Heart left ventricle (tissue), 16 donors: Measurements from ENCODE around the gene EPS8. TPM values are rescaled to one million over a fixed set of nuclear protein-coding genes. Genes with fewer than 3 reads are reported as not detected.

Experiments
- ATAC-seq, 4 donors: fragments of 200-7000 bp; cut with Tn5 transposase; one replicate each; pipeline ENCODE4 v1.9.1; 2020 to 2022; ENCODE audit warnings: moderate library complexity in 4 of 4, mild to moderate bottlenecking in 3 of 4, moderate number of reproducible peaks in 1 of 4
- DNase-seq, 5 donors: peaks; one replicate each; pipeline ENCODE4 v3.0.0-alpha.2; 2020
- H3K27ac ChIP-seq, 12 donors: fragments of 200-600 bp; sonication (generic) in 4 of 12; one replicate each; pipeline versions ENCODE4 v1.5.0 to v1.8.0; 2016 to 2022; ENCODE audit warnings: mild to moderate bottlenecking in 2 of 12
- H3K27me3 ChIP-seq, 9 donors: fragments of 200-600 bp; sonication (generic) in 2 of 9; one replicate each; pipeline versions ENCODE4 v1.5.1 to v1.8.0; 2016 to 2022; ENCODE audit warnings: mild to moderate bottlenecking in 3 of 9
- H3K36me3 ChIP-seq, 9 donors: fragments of 200-600 bp; sonication (generic) in 2 of 9; one replicate each; pipeline versions ENCODE4 v1.5.0 to v1.8.0; 2018 to 2022; ENCODE audit warnings: mild to moderate bottlenecking in 2 of 9
- H3K4me1 ChIP-seq, 12 donors: fragments of 200-600 bp; sonication (generic) in 4 of 12; one replicate each; pipeline versions ENCODE4 v1.5.0 to v1.8.0; 2016 to 2022; ENCODE audit warnings: mild to moderate bottlenecking in 3 of 12
- H3K4me3 ChIP-seq, 12 donors: fragments of 200-600 bp; sonication (generic) in 4 of 12; one replicate each; pipeline versions ENCODE4 v1.5.0 to v1.8.0; 2017 to 2022; ENCODE audit warnings: mild to moderate bottlenecking in 9 of 12, moderate library complexity in 4 of 12
- H3K9me3 ChIP-seq, 12 donors: fragments of 200-600 bp; sonication (generic) in 4 of 12; one replicate each; pipeline versions ENCODE4 v1.5.0 to v1.8.0; 2016 to 2022; ENCODE audit warnings: mild to moderate bottlenecking in 1 of 12
- CTCF ChIP-seq, 12 donors: fragments of 200-600 bp; sonication (generic) in 4 of 12; IDR thresholded peaks; one replicate each; pipeline versions ENCODE4 v1.5.0 to v1.8.0; 2018 to 2022; ENCODE audit warnings: antibody characterized with exemption in 12 of 12, mild to moderate bottlenecking in 5 of 12
- POLR2A ChIP-seq, 2 donors: fragments of 450-650 bp; IDR thresholded peaks; one replicate each; pipeline ENCODE4 v1.6.1; 2017; ENCODE audit warnings: antibody characterized with exemption in 2 of 2, mild to moderate bottlenecking in 2 of 2, moderate library complexity in 2 of 2
- WGBS, 4 donors: extraction: QIAGEN DNeasy Blood & Tissue Kit in 2 of 4; methylation state at CpG; one replicate each; pipeline versions ENCODE4 v1.1.5 to v1.1.7; 2013 to 2018; 5-methylcytosine and 5-hydroxymethylcytosine counted together
- intact Hi-C, 10 donors: fragments of 100-400 bp; cut with DNase I; formaldehyde crosslinking; loops; one replicate each; pipeline versions ENCODE4 v1.11.1 to v1.14.2; 2022
- polyA plus RNA-seq, 2 donors: library from polyadenylated mRNA; stranded (reverse); fragments of 200-250 nt; gene quantifications; one replicate each; pipeline ENCODE4 v1.2.3, GENCODE V29; 2013
- total RNA-seq, 9 donors: library from RNA; depleted of rRNA in 2 of 9; stranded (reverse); fragments of >200 nt in 2 of 9; fragmentation: NEBNext Ultra II Directional in 3 of 9; extraction: Animal tissue kit (Norgen Biotek cat#: 25700) in 3 of 9; gene quantifications; one replicate each; pipeline versions ENCODE4 v1.1.0 to v1.2.4, GENCODE V29; 2016 to 2023
- donor health status: ischemic (EF 13 %, LVEDD 7.1; RV severe dilation, severe dysfunction).
- donor health status: healthy with polysubstance abuse.
- donor health status: DM: no; HTN: yes; CAD: no.
- donor health status: DM: no; HTN: no; CAD: no.
- donor health status: ischemic (EF 25% LVEDD 6.9; RV normal size, moderate dysfunction).
- donor health status: ischemic (EF 25% LVEDD 5.7; RV mildly dilated, moderate dysfunction).
- donor health status: healthy.
- donor health status: DM: yes; HTN: yes; CAD: no.
- donor health status: ischemic (EF 35%, LVEDD 5.7; RV mildly dilated, moderate dysfunction).
- donor health status: nonischemic (EF 11% LVEDD 7.7; RV severe dilation, severe dysfunction).
- donor health status: DM: yes; HTN: yes; CAD: no.
- donor health status: PGD.
- donor health status: ischemic (EF 29% LVEDD 5.4; RV normal size, mild dysfunction).
- donor health status: nonischemic (EF 23%, LVEDD 6.1; RV moderate dilation, normal function).

EPS8 gene
- total and polyA plus RNA-seq, 11 donors = 11.7 to 56.0 (median 20.9) TPM

DNA sequence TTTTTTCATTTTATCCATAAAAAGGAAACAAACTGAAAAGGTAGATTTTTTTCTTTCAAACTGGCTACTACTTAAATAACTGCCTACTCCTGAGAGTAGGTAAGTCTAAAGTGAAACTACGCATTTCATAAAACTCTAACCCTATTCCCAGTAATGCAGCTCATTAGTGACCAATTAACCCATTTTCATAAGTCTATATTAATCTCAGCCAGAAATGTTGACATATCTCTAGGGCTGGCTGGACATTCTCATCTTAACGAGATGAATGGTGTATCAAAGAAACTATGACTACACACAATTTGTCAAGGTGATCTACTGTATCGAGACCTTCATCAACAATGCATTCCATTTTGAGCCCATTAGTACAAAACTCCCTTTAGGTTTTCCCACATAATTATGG, 57.2 kb downstream of the EPS8 start:
- no peak for DNase-seq
- WGBS, 4 donors = 86 to 91% (median 90%) methylated on average over 3 of the region's 3 CpGs
- Histone ChIP-seq H3K27me3 (no peaks in the 10 kb centered on the region), H3K9me3 (no peaks in the 10 kb centered on the region), H3K4me3 (no peak overlapping the region), H3K4me1 (peaks cover 0 to 17% (median 0%) of the 10 kb centered on the region in 12 donors), H3K36me3 (no peaks in the 10 kb centered on the region), H3K27ac (no peak overlapping the region)
- ATAC-seq = no peak
- intact Hi-C loops = no loop called here
- no peak for TF ChIP-seq CTCF (IDR thresholded peaks at IDR 0.05)
- TF ChIP-seq POLR2A (IDR thresholded peaks at IDR 0.05) = no peak

- H3K4me1 ChIP-seq = peaks cover 0 to 38% (median 2%) of the 10 kb centered on the region in 12 donors
- H3K27me3 ChIP-seq = no peaks in the 10 kb centered on the region
- H3K27ac ChIP-seq = peak overlapping the region in 1 of 12 donors; percentile 3
- no peaks in the 10 kb centered on the region for H3K36me3 ChIP-seq
- TF ChIP-seq POLR2A (IDR thresholded peaks at IDR 0.05) = no peak
- no peak for TF ChIP-seq CTCF (IDR thresholded peaks at IDR 0.05)
- WGBS, 4 donors = 92 to 96% (median 96%) methylated on average over 4 of the region's 4 CpGs
- DNase-seq (no peak), ATAC-seq (no peak)
- H3K4me3 ChIP-seq = no peak overlapping the region
- intact Hi-C loops = no loop called here
- no peaks in the 10 kb centered on the region for H3K9me3 ChIP-seq
Observed at GRCh38 chr12:15729097-15729496, 60.1 kb downstream of the EPS8 start.

DNA sequence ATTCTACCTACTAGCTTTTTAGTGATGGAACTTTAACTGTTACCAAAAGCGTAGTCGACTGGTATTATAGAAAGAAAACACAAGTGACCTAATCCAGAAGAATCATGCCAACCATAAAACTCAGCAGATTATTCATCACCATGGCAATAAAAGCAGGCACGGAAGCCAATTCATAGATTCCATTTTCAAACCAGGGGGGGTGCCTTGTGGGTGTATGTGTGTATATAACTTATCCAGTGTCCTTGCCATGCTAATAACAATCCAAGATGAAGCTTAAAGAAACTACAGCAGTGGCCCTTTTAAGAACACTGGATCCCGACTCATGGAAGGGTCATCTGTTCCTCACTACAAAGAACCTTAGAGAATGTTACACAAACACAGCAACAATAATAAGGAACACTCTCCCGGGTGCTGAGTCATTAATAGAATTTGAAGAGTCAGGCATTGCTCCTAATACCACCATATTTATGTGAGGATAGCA, 61.0 kb downstream of the EPS8 start:
- Histone ChIP-seq H3K9me3 (no peaks in the 10 kb centered on the region), H3K27me3 (no peaks in the 10 kb centered on the region), H3K36me3 (no peaks in the 10 kb centered on the region), H3K4me3 (no peak overlapping the region), H3K27ac (peak overlapping the region in 2 of 12 donors; percentile 12 to 21), H3K4me1 (peaks cover 0 to 38% (median 2%) of the 10 kb centered on the region in 12 donors)
- 76 to 89% (median 84%) methylated on average over 5 of the region's 5 CpGs for WGBS, 4 donors
- TF ChIP-seq CTCF (IDR thresholded peaks at IDR 0.05) = no peak
- TF ChIP-seq POLR2A (IDR thresholded peaks at IDR 0.05) = no peak
- ATAC-seq (peak in 1 of 4 donors; percentile 48), DNase-seq (no peak)
- intact Hi-C loops = no loop called here

GRCh38 chr12:15726878-15727150, 62.4 kb downstream of the EPS8 start:
- H3K4me1 ChIP-seq = peaks cover 0 to 38% (median 2%) of the 10 kb centered on the region in 12 donors
- intact Hi-C loops = no loop called here
- TF ChIP-seq POLR2A (IDR thresholded peaks at IDR 0.05) = no peak
- TF ChIP-seq CTCF (IDR thresholded peaks at IDR 0.05) = no peak

More at GRCh38 chr12:15726878-15727150, 62.4 kb downstream of the EPS8 start:
- Histone ChIP-seq H3K27me3 (no peaks in the 10 kb centered on the region), H3K9me3 (no peaks in the 10 kb centered on the region), H3K36me3 (no peaks in the 10 kb centered on the region), H3K4me3 (no peak overlapping the region), H3K27ac (peak overlapping the region in 2 of 12 donors; percentile 39 to 79)
- no peak for ATAC-seq
- DNase-seq = no peak
